ENCODE data around the gene REPS2.

REPS2 gene

DNA sequence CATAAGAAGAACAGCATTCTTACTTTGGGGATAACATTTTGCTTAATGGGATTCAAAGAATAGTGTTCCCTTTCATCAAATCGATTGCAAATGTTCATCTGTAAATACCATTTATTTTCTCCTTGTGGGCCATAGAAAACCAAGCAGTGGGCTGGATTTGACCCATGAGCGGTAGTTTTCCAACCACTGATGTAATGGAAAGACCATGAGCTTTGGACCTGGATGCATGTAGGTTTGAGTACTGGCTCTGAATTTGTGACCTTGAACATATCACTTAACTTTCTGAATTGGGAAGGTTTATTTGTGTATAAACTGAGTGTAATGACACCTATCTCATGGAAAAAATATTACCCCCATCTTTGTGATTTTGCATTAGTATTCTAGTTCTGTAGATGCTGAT is 54.3 kb downstream of the REPS2 start:
- no peak for DNase-seq (ENCODE audit: low spot score)

DNA sequence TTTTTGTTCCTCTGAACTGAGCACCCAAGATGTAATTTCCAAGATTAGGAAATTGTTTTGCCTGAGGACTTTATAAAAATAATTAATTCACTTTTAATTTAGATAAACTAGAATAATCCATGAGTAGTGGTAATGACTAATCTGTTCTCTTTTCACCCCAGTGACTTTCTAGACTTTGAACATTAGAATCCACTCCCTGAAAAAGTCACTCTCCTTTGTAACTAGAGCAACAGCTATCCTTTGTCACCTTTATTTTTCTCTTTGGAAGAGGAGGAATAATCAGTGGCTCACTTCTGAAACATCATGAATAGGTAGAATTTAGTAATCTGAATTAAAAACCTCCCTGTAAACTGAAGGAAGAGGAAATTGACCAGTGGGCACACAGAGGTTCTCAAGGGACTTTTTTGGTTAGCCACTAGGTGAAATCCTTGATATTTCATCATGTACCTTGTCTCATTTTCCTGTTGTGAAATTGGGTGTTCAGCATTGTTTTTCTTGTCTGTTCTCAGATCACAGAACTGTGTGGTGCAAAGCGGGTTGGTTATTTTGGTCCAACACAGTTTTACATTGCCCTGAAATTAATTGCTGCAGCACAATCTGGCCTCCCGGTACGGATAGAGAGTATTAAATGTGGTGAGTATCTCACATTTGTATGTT is 59.4 kb downstream of the REPS2 start:
- no peak for DNase-seq (ENCODE audit: low spot score)

DNA sequence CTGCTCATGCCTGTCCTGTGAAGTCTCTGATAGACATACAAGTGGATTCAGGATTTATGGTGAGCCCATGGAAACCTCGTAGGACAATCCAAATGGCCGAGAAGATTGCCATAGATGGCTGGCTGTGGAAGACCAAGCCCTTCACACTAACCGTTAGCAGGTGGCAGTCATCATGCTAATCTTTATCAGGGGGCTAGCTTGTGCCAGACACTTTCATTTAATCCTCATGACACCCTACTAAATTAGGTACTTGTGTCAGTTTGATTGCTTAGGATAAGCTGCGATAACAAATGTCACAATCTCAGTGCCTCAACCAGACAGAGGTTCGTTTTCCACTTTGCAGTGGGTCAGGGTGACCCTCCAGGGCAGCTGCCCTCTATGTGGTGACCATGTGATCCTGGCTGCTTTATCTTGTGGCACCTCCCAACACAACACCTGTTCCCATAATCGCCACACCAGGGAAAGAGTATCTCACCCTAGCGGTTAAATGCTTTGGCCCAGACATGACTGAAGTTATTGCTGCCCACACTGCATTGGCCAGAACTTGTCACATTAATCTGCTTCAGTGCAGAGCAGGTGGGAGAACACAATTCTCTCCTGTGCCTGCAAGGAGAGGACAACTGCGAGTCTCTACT is 60.8 kb downstream of the REPS2 start:
- DNase-seq (ENCODE audit: low spot score) = peak; percentile 31

DNA sequence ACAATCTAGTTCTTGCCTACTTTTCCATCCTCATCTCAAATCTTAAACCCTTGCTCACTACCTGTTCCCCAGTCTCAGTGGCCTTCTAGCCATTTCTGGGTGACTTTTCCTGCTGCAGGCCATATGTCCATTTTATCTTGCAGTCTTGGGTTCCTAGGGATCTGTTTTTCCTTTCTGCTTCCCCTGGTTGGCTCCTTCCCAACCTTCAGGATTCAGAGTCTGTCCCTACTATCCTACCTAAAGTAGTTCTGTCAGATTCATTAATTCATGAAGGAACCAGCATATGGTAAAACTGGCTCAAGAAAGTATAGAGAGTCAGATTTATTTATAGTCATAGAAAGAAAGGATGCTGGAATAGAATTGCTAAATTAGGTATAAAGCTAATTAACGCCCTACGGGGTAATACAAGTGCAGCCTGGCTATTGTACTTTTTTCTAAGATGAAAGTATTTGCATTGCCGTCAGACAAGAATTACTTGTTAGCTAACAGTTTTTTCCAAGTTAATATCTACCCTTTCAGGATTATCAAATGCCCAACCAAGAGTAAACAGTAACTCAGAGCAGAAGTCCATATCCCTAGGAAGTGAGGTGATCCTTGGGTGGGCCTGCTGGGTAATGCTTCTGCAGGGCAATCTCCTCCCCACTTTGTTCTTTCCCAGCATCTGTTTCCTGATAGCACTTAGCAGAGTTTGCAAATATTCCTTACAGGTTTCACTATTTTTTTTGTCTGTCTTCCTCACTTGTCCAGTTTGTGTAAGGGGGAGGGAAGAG is 63.6 kb downstream of the REPS2 start:
- DNase-seq (ENCODE audit: low spot score) = no peak

DNA sequence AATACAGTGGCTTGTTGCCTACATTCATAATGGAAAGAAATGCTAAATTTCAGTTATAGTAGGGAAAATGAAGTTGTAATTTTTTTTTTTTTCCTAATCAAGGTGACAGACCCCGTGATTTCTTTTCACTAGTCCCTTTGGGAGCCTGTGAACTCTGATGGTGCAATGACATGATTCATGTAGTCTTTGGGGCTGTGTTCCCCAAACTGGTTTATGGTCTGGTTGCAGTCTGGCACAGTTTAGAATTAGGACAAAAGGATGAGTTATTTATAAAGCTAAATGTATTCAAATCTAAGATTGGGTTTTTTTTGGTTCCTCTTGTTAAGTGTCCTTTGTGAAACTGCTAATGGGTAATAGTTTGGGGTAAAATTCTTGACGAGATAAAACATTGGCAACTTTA is 66.0 kb downstream of the REPS2 start:
- no peak for DNase-seq (ENCODE audit: low spot score)

DNA sequence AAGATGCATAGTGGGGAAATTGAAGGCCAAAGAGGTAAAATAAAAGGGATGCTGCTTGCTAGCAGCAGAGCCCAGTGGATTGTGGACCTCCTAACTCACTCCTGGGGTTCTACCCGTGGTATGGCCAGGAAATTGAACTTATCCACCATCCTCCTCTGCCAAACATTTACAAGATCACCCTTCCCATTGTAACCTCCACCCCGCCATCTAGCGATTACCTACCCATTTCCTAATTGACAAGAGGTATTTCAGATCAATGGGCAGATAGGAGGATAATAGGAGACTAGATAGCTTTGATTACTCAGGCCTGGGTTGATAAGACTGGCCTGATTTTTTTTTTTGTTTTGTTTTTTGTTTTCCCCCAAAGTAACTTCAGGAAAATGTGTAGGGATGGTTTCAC is 67.8 kb downstream of the REPS2 start:
- no peak for DNase-seq (ENCODE audit: low spot score)

DNA sequence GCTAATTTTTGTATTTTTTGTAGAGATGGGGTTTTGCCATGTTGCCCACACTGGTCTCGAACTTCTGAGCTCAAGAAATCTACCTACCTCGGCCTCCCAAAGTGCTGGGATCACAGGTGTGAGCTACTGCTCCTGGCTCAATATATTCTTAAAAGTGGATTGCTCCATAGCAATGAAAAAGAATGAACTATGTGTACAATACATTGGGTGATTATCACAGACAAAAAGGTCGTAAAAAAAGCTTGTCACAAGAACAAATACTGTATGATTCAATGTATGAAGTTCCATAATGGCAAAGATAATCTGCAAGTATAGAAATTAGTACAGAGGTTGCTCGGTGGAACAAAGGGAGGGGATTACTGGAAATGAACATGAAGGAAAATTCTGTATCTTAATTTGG is 70.7 kb downstream of the REPS2 start:
- DNase-seq (ENCODE audit: low spot score) = no peak

DNA sequence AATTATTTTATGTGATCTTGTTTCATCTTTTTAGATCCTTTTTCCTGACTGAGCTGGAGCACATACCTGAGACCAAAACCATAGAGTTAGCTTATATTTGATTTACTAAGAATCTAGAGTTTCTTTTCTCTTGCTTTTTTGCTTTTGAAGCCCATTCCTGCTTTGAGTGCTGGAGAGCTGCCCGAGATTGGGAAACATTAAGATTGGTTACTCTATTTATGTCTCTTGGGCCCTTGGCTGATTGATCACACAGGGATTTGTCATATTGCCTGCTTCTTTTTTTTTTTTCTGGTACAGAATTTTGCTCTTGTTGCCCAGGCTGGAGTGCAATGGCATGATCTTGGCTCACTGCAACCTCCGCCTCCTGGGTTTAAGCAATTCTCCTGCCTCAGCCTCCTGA is 73.9 kb downstream of the REPS2 start:
- no peak for DNase-seq (ENCODE audit: low spot score)

DNA sequence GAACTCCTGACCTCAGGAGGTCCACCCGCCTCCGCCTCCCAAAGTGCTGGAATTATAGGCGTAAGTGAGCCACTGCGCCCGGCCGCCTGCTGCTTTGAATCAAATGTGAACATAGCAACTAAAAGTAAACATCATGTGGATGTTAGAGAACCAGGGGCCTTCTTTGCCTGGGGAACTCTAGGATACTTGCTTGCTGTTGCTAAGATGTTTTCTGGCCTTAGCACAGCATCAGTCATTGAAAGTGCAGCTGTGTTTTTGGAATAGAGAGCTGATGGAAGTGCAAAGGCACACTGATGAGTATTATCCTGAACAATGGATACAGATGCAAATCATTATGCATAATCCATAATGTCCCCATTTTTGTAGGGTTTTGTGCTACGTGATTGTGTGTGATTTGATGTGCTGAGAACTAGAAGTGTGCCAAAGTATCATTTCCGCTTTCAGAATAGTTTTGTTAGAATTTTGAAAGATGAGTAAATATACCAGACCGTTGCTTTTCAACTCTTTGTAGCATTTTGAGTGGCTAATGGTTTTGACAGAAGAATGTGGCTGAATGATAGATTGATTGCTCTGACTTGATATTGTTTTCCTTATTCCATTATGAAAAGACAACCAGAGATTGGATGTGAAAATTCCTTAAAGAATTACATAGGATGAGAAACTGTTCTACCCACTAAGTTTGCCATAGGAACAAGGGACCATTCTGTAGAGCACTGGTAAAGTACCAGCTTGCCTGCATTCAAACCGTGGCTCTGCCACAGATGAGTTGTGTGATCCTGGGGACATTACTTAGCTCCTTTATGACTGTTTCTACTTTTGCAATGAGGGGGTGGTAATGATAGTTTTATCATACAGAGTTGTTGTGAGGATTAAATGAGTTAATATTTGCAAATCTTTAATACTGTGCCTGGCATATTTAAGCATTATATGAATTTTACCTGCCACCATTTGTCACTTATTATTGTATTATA is 74.7 kb downstream of the REPS2 start:
- DNase-seq (ENCODE audit: low spot score) = peak; percentile 43

DNA sequence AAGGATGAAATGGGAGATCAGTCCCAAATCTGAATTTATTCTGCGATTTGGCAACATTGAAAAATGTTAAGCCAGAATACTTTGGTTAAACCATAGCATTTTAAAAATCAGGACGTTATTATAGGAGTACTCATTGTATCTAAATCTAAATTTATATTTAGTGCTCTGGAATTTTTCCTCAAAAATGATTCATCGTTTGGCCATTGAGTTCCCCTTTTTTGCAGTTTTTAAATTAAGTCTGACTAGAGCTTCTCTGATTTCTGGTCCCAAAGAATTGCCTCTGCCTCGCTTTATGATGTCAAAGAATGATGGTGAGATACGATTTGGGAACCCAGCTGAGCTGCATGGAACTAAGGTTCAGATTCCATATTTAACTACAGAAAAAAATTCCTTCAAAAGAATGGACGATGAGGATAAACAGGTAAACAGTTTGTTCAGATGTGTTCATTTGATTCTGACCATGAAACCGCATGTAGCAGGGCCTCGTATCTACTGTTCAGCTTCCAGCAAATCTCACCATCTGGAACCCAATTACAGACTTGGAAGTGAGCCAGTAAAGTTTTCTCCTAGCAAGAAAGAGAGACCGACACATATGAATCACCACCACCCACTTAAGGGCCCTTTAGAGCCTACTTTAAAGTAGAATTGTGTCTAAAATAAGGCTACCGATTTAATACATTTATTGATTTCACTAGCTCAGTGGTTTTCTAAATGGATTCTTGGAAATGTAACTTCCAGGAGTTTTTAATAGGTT is 75.6 kb downstream of the REPS2 start:
- DNase-seq (ENCODE audit: low spot score) = no peak

DNA sequence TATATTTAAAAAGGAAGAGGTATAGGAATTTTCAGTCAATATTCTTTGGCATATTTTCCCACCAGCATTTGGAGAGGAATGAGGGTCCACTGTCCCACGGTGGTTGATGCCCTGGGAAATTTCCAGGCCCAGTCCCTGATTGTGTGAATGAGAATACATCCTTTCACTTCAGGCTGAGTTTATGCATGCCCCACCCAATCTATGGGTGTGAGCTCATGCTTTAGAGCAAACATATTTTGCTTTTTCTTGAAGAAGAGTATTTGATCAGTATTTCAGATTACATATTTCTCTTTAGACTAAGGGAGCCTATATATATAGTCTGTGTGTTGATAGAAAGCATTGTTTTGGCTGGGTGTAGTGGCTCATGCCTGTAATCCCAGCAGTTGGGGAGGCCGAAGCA is 77.2 kb downstream of the REPS2 start:
- DNase-seq (ENCODE audit: low spot score) = no peak

DNA sequence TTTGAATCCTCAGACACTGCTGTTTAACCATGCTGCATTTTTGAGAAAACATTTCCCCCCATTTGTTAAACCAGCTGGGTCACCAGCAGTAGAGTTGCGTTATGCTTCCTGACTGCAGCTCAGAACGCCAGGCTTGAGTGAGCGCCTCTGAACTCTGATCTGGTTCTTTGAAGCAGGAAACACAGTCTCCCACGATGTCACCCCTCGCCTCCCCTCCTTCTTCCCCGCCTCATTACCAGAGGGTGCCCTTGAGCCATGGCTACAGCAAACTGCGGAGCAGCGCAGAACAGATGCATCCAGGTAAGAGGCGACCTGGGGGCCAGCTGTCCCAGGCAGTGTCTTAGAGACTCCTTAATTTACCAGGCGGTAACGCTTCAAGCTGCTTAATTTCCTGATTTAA is 78.4 kb downstream of the REPS2 start:
- DNase-seq (ENCODE audit: low spot score) = no peak

DNA sequence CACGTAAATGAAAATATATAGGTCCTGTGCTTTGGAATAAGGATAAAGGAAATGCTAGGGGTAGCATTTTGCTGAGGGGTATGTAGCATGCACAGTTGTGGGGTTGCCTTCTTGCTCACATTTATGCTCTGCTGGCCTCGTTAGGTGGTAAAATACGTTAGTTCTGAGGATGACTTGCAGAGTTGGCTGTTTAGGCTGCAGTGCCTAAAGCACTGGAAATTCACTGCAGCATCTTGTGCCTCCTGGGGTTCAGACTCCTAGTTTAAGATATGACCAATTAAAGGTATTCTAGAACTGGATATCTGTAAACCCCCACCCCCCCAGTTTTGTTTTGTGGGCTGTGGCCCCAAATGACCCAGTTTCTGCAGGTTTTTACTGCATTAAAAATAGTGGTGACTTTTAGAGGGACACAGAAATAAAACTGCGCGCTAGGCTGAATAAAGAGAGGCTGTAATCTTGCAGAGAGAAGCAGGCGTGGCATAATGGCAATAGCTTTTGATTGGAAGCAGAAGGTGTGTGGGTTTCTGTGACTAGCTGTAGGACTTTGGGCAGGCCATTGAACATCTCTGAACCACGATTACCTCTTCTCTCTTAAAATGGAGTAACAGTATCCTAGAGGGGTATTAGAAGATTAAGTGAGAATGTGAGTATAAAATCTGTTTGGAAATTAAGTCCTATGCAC is 79.3 kb downstream of the REPS2 start:
- DNase-seq (ENCODE audit: low spot score) = no peak

DNA sequence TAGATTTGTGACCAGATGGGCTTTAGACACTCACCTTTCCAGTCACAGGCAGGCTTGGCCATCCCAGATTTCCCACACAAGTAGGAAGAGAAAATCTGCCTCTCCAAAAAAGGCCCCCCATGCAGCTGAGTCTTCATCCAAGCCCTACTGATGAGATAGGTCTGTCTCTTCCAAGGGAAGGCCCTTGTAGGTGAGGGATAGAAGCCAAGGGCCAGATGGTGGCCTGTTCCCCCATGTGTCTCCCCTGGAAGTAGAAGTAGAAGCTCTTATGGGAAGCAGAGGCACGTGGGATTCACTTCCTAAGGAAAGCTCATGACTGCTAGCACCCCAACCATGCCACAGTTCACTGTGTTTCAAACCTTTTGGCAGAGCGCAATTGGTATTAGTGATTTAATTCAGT is 81.5 kb downstream of the REPS2 start:
- DNase-seq (ENCODE audit: low spot score) = no peak

DNA sequence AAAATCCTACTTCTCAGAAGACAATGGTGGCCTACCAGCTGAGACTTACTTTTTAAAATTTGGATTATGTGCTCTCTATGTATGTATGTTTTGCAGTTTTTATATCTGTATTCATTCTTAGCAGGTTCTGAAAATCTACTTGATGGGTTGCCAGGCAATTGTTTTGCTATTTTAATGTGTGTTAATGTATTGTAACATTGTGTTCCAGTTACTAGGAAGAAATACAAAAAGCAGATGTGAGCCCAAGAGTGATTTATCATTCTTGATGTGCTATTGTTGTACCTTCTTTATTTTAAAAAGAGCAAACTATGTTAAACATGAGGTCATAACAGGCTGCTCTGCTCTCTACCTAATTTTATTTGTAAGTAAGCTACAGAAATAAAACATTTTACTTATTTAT is 81.9 kb downstream of the REPS2 start:
- DNase-seq (ENCODE audit: low spot score) = no peak

DNA sequence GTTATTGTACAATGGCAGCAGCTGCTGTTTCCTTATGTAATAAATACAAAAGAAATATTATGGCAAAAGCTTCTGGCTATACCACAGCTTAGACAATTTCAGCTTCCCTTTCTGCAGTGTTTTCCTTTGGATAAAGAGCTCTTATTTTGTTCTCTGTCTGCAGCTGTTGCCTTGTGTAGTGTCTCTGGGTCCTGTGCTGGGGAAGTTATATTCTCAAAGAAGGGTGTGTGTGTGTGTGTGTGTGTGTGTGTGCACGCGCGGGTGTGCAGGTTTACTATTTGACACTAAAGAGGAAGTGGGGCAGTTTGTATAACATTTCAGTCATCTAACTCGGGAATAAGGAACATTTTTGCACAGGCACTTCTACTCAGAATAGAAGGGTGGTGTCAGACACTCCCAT is 83.6 kb downstream of the REPS2 start:
- DNase-seq (ENCODE audit: low spot score) = peak; percentile 18

DNA sequence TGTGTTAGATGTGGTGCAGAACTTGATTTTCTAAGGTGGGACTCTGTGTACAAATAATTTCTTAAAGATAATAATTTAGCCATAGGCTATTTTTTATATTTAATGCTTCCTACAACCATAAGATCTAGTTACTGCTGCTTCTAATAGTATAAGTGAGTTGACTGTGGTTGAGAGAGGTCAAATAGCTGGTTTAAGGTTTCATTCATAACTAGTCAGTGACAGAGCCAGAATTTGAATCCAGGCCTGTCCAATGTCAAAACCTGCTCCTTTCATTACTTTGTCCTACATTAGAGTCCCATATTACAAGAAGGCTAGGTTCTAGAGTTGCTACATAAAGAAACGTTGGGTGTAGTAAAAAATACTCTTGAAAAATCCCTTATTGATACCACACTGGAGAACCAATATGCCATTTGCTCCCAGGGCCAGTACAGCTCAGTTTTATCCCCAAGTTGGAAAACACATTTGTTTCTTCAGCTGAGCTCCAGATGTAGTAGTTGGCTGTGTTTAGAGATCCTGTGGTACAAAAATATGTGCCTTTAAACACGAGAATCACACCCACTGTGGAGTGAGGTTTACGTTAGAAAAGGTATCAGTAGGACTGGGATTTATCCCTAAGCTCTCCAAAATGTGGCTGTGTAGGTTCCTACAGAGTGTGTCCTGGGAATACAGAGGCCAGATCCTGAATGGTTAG is 84.3 kb downstream of the REPS2 start:
- no peak for DNase-seq (ENCODE audit: low spot score)

DNA sequence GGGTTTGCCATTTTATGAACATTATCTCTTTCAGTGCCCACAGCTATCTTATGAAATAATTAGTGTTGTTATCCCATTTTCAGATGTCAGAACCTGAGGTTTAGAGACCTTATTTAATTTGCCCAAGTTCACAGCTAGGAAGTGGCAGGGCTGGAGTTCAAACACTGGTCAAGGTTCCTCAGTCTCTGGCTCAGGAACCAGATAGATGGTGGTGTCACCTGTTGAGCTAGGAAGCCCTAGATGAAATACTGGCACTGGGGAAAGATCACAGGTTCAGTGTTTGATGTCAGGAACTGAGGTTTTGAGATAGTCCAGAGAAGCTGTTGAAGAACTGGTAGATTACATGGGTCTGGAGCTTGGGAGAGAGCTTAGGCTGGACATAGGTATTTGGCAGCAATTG is 85.4 kb downstream of the REPS2 start:
- no peak for DNase-seq (ENCODE audit: low spot score)

DNA sequence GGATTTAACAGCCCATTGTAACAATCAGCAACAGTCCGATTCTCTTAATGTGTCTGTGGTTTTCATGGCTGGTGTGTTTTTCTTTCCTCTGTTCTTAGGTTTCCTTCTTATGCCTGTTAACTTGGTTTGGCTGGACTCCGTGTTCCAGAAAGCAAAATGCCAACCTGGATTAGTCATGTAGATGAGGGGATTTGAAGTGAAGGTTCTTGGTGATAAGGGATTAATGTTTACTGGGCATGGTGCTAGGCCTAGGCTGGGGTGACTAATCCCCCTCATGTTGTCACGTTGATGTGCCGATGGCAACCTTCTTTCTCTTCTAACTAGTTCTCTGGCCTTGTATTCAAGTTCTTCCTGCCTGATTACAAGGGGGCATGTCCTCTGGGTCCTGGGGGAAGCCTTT is 85.9 kb downstream of the REPS2 start:
- no peak for DNase-seq (ENCODE audit: low spot score)

DNA sequence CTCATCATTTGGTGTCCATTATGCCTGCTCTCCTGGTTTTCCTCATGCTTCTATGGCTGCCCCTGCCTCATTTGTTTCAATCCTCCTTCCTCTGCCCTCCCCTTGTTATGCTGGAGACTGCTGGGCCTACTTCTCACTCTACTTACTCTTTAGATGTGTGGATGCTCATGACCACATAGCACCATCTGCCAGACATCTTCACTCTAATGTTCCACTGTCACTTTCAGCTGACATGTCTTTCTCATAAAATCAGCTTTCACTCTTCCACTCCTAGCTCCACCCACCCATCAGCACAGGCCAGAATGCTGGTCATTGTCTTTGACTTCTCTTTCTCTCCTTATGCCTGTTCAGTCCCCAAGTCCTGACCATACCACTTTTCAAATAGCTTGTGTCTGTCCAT is 86.8 kb downstream of the REPS2 start:
- peak; percentile 14 for DNase-seq (ENCODE audit: low spot score)
